SK-N-SH (cell line): ENCODE measurements around the gene TMEM170B. TPM values are rescaled to one million over a fixed set of nuclear protein-coding genes. Genes with fewer than 3 reads are reported as not detected.

Experiments used
- CTCF ChIA-PET: fragments of 300-600, 350-600 bp; formaldehyde crosslinking; extraction: SDS; loops from one replicate; lab custom pipeline; 2021; lab: Yijun Ruan, JAX
- POLR2A ChIA-PET: fragments of 350-600 bp; sonication (Branson Sonifier 250); formaldehyde crosslinking; extraction: SDS; loops from one replicate; lab custom pipeline; 2020; ENCODE audit warnings: antibody characterized with exemption, inconsistent platforms; lab: Yijun Ruan, JAX
- DNase-seq: peaks from one replicate; pipeline ENCODE4 v3.0.0; 2012
- H2AFZ ChIP-seq: fragments of 200-600 bp; sonication (generic); 2 replicates; pipeline ENCODE4 v1.8.1; 2016; ENCODE audit warnings: antibody characterized with exemption, mild to moderate bottlenecking, low read depth
- H3F3A ChIP-seq: fragments of 200-600 bp; sonication (generic); replicated peaks from 2 replicates; pipeline ENCODE3; 2016; ENCODE audit warnings: antibody characterized with exemption, mild to moderate bottlenecking; ENCODE audit not compliant: insufficient read depth
- H3K27ac ChIP-seq, 2 experiments: fragments of 200-500 bp in 1 of 2; fragments of 200-600 bp in 1 of 2; sonication (Bioruptor generic) in 1 of 2; sonication (generic), shearing (Covaris generic) in 1 of 2; 2 replicates each; pipeline versions ENCODE4 v1.5.1 to v1.6.1; 2014 to 2016; ENCODE audit warnings: low read depth in 2 of 2, inconsistent platforms in 1 of 2, low read length in 1 of 2, mild to moderate bottlenecking in 1 of 2, mixed read lengths in 1 of 2
- H3K27me3 ChIP-seq: fragments of 200-600 bp; sonication (generic), shearing (Covaris generic); 2 replicates; pipeline ENCODE4 v1.6.1; 2016; ENCODE audit warnings: mixed run types; ENCODE audit not compliant: insufficient read depth
- H3K36me3 ChIP-seq, 2 experiments: fragments of 200-500 bp in 1 of 2; fragments of 200-600 bp in 1 of 2; sonication (Bioruptor generic) in 1 of 2; sonication (generic) in 1 of 2; replicated peaks in 1 of 2; 2 replicates each; pipeline versions ENCODE3 to v1.5.1; 2014 to 2016; ENCODE audit warnings: low read length in 1 of 2, mild to moderate bottlenecking in 1 of 2; ENCODE audit not compliant: insufficient read depth in 2 of 2, control insufficient read depth in 1 of 2
- H3K4me1 ChIP-seq, 2 experiments: fragments of 200-500 bp in 1 of 2; fragments of 200-600 bp in 1 of 2; sonication (Bioruptor generic) in 1 of 2; sonication (generic), shearing (Covaris generic) in 1 of 2; 2 replicates each; pipeline versions ENCODE4 v1.5.1 to v1.6.1; 2014 to 2016; ENCODE audit warnings: low read depth in 1 of 2, low read length in 1 of 2, mixed run types in 1 of 2; ENCODE audit not compliant: insufficient read depth in 2 of 2, control insufficient read depth in 1 of 2
- H3K4me2 ChIP-seq: fragments of 200-600 bp; sonication (generic), shearing (Covaris generic); 2 replicates; pipeline ENCODE4 v1.6.1; 2017; ENCODE audit warnings: mixed run types
- H3K4me3 ChIP-seq, 2 experiments: fragments of 200-500 bp in 1 of 2; fragments of 200-600 bp in 1 of 2; sonication (Bioruptor generic) in 1 of 2; sonication (generic), shearing (Covaris generic) in 1 of 2; 2 replicates each; pipeline versions ENCODE4 v1.5.1 to v1.8.1; 2014 to 2016; ENCODE audit warnings: low read depth in 2 of 2, inconsistent platforms in 1 of 2, low read length in 1 of 2, mild to moderate bottlenecking in 1 of 2, mixed read lengths in 1 of 2, moderate library complexity in 1 of 2
- H3K79me2 ChIP-seq: fragments of 200-600 bp; sonication (generic); 2 replicates; pipeline ENCODE4 v1.8.1; 2017; ENCODE audit warnings: mild to moderate bottlenecking; ENCODE audit not compliant: insufficient read depth
- H3K9ac ChIP-seq: fragments of 200-600 bp; sonication (generic); 2 replicates; pipeline ENCODE4 v1.6.1; 2017; ENCODE audit warnings: mixed run types
- H3K9me2 ChIP-seq: fragments of 200-600 bp; sonication (generic); 2 replicates; pipeline ENCODE4 v1.6.1; 2017; ENCODE audit warnings: mixed run types
- H3K9me3 ChIP-seq: fragments of 200-600 bp; sonication (generic); 2 replicates; pipeline ENCODE4 v1.6.1; 2017; ENCODE audit warnings: mixed run types, mild to moderate bottlenecking, moderate library complexity
- H4K20me1 ChIP-seq: fragments of 200-600 bp; sonication (generic); 2 replicates; pipeline ENCODE4 v1.6.1; 2017; ENCODE audit warnings: mild to moderate bottlenecking, mixed run types; ENCODE audit not compliant: insufficient read depth
- CHD2 ChIP-seq: fragments of 150-350 bp; IDR thresholded peaks from 2 replicates; pipeline ENCODE4 v1.6.1; 2018; ENCODE audit warnings: low read length; ENCODE audit not compliant: partially characterized antibody
- EP300 ChIP-seq, 2 experiments: IDR thresholded peaks; 2 replicates each; pipeline versions ENCODE4 v1.4.0 to v1.6.1; 2012; ENCODE audit warnings: borderline replicate concordance in 1 of 2, low read depth in 1 of 2, low read length in 1 of 2
- FOSL2 ChIP-seq: IDR thresholded peaks from 2 replicates; pipeline ENCODE4 v1.4.0; 2012; ENCODE audit warnings: low read depth, mild to moderate bottlenecking, moderate library complexity, borderline replicate concordance
- GABPA ChIP-seq: IDR thresholded peaks from 2 replicates; pipeline ENCODE4 v1.4.0; 2012; ENCODE audit warnings: low read depth, mild to moderate bottlenecking
- GATA2 ChIP-seq: sonication (generic); formaldehyde crosslinking; IDR thresholded peaks from 2 replicates; pipeline ENCODE4 v1.5.0; 2020; ENCODE audit warnings: mild to moderate bottlenecking, missing genetic modification reagents
- IRF3 ChIP-seq: fragments of 150-350 bp; IDR thresholded peaks from 2 replicates; pipeline ENCODE4 v1.6.1; 2016; ENCODE audit warnings: mild to moderate bottlenecking, low read depth, low read length
- NFIC ChIP-seq: IDR thresholded peaks from 2 replicates; pipeline ENCODE4 v1.4.0; 2012; ENCODE audit warnings: borderline replicate concordance
- SIN3A ChIP-seq: IDR thresholded peaks from 2 replicates; pipeline ENCODE4 v1.6.1; 2012; ENCODE audit warnings: low read depth, mild to moderate bottlenecking, low read length, moderate library complexity, borderline replicate concordance
- SMC3 ChIP-seq: IDR thresholded peaks from 2 replicates; pipeline ENCODE4 v1.6.1; 2012; ENCODE audit warnings: low read depth, low read length, improper control_type of control experiment
- TAF1 ChIP-seq: IDR thresholded peaks from 2 replicates; pipeline ENCODE4 v1.6.1; 2012; ENCODE audit warnings: low read depth, mild to moderate bottlenecking, low read length, moderate library complexity, borderline replicate concordance
- TCF12 ChIP-seq: IDR thresholded peaks from 2 replicates; pipeline ENCODE4 v1.4.0; 2012
- USF1 ChIP-seq: IDR thresholded peaks from 2 replicates; pipeline ENCODE4 v1.4.0; 2012; ENCODE audit warnings: low read depth, borderline replicate concordance
- WGBS: methylation state at CpG from one replicate; pipeline ENCODE4 v1.1.6; 2017; ENCODE audit warnings: low lambda C conversion rate; 5-methylcytosine and 5-hydroxymethylcytosine counted together
- polyA plus RNA-seq, 3 experiments: library from polyadenylated mRNA; depleted of rRNA; stranded (reverse); fragments of >200 nt; gene quantifications; 2 replicates each; pipeline ENCODE4 v1.2.3, GENCODE V29; 2012
- TF ChIP-seq, protein P1 (sequence below): IDR thresholded peaks from 2 replicates; pipeline ENCODE4 v1.4.0; 2012; ENCODE audit warnings: low read depth, borderline replicate concordance
- TF ChIP-seq, protein P2 (sequence below): IDR thresholded peaks from 2 replicates; pipeline ENCODE4 v1.6.1; 2012; ENCODE audit warnings: mild to moderate bottlenecking, low read depth, low read length, moderate library complexity
- TF ChIP-seq, protein P3 (sequence below): IDR thresholded peaks from 2 replicates; pipeline ENCODE4; 2012

The TMEM170B gene
- polyA plus RNA-seq, 1 of the 3 experiments (the other 2 are of a cell fraction): 0.44 TPM

DNA sequence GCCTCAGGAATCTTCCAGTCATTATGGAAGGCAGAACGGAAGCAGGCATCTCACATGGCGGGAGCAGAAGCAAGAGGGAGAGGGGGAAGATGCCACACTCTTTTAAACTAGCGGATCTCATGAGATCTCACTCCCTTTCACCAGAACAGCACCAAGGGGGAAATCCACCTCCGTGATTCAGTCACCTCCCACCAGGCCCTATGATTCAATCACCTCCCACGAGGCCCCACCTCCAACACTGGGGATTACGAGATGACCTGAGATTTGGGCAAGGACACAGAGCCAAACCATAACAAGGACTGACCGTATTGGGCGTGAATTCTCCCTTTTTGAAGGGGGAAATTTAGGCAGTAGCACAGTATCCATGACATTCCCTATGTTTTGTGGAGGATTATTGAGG is 88.8 kb downstream of the TMEM170B start:
- Histone ChIP-seq H3K4me3 (no peak overlapping the region), H3K4me1 (peaks cover 0 to 4% of the 10 kb centered on the region in 2 experiments; a peak in 2 of 4 replicates), H2AFZ (no peak overlapping the region), H4K20me1 (no peaks in the 10 kb centered on the region), H3K27me3 (no peaks in the 10 kb centered on the region), H3F3A (no peaks in the 10 kb centered on the region), H3K36me3 (no peaks in the 10 kb centered on the region), H3K9ac (no peak overlapping the region), H3K9me3 (no peaks in the 10 kb centered on the region), H3K4me2 (no peak overlapping the region)
- 74% methylated on average over 8 of the region's 8 CpGs for WGBS
- TF ChIP-seq IRF3 (no peak), CHD2 (no peak), SIN3A (no peak), GABPA (no peak), TAF1 (no peak), EP300 (IDR thresholded peaks at IDR 0.05; ENCODE audit: borderline replicate concordance in 1 of 2, low read depth in 1 of 2, low read length in 1 of 2) (no peak), GATA2 (CRISPR knock-in tag) (no peak), SMC3 (no peak), TCF12 (no peak), USF1 (no peak), NFIC (no peak), FOSL2 (no peak)
- TF ChIP-seq, protein P1, sequence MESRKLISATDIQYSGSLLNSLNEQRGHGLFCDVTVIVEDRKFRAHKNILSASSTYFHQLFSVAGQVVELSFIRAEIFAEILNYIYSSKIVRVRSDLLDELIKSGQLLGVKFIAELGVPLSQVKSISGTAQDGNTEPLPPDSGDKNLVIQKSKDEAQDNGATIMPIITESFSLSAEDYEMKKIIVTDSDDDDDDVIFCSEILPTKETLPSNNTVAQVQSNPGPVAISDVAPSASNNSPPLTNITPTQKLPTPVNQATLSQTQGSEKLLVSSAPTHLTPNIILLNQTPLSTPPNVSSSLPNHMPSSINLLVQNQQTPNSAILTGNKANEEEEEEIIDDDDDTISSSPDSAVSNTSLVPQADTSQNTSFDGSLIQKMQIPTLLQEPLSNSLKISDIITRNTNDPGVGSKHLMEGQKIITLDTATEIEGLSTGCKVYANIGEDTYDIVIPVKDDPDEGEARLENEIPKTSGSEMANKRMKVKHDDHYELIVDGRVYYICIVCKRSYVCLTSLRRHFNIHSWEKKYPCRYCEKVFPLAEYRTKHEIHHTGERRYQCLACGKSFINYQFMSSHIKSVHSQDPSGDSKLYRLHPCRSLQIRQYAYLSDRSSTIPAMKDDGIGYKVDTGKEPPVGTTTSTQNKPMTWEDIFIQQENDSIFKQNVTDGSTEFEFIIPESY: no peak
- TF ChIP-seq, protein P2, sequence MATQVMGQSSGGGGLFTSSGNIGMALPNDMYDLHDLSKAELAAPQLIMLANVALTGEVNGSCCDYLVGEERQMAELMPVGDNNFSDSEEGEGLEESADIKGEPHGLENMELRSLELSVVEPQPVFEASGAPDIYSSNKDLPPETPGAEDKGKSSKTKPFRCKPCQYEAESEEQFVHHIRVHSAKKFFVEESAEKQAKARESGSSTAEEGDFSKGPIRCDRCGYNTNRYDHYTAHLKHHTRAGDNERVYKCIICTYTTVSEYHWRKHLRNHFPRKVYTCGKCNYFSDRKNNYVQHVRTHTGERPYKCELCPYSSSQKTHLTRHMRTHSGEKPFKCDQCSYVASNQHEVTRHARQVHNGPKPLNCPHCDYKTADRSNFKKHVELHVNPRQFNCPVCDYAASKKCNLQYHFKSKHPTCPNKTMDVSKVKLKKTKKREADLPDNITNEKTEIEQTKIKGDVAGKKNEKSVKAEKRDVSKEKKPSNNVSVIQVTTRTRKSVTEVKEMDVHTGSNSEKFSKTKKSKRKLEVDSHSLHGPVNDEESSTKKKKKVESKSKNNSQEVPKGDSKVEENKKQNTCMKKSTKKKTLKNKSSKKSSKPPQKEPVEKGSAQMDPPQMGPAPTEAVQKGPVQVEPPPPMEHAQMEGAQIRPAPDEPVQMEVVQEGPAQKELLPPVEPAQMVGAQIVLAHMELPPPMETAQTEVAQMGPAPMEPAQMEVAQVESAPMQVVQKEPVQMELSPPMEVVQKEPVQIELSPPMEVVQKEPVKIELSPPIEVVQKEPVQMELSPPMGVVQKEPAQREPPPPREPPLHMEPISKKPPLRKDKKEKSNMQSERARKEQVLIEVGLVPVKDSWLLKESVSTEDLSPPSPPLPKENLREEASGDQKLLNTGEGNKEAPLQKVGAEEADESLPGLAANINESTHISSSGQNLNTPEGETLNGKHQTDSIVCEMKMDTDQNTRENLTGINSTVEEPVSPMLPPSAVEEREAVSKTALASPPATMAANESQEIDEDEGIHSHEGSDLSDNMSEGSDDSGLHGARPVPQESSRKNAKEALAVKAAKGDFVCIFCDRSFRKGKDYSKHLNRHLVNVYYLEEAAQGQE: no peak
- TF ChIP-seq, protein P3, sequence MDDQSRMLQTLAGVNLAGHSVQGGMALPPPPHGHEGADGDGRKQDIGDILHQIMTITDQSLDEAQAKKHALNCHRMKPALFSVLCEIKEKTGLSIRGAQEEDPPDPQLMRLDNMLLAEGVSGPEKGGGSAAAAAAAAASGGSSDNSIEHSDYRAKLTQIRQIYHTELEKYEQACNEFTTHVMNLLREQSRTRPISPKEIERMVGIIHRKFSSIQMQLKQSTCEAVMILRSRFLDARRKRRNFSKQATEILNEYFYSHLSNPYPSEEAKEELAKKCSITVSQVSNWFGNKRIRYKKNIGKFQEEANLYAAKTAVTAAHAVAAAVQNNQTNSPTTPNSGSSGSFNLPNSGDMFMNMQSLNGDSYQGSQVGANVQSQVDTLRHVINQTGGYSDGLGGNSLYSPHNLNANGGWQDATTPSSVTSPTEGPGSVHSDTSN: no peak
- TF ChIP-seq, all 33 proteins: peak for 0
- no peaks in the 10 kb centered on the region for H3K9me2 ChIP-seq
- ChIA-PET CTCF (interaction anchor here (1.0 kb wide), 1 partner anchor 11 kb away, joined by 4 read pairs; no protein-coding TSS in a partner anchor), POLR2A (no interaction called here)
- no peak for DNase-seq
- H3K79me2 ChIP-seq: no peaks in the 10 kb centered on the region
- no peak overlapping the region for H3K27ac ChIP-seq
